Gastroesophageal sphincter (tissue), 3 donors: ENCODE data around the gene ARID1B.

Source experiments
- EP300 ChIP-seq: sonication (generic); formaldehyde crosslinking; IDR thresholded peaks from one replicate; pipeline ENCODE4 v1.6.1; 2017; ENCODE audit warnings: antibody characterized with exemption, mild to moderate bottlenecking
- POLR2A ChIP-seq, 2 donors: fragments of 450-650 bp; IDR thresholded peaks; one replicate each; pipeline ENCODE4 v1.6.1; 2017; ENCODE audit warnings: antibody characterized with exemption in 2 of 2, mild to moderate bottlenecking in 2 of 2, moderate library complexity in 1 of 2
- POLR2AphosphoS5 ChIP-seq: sonication (generic); formaldehyde crosslinking; IDR thresholded peaks from one replicate; pipeline ENCODE4 v1.6.1; 2017; ENCODE audit warnings: antibody characterized with exemption
- TF ChIP-seq, protein P1 (sequence below), 4 experiments: fragments of 200-600 bp in 2 of 4; fragments of 450-650 bp in 2 of 4; sonication (generic) in 1 of 4; IDR thresholded peaks; one replicate each; pipeline ENCODE4 v1.5.1; 2017 to 2019; ENCODE audit warnings: antibody characterized with exemption in 4 of 4, mild to moderate bottlenecking in 2 of 4, moderate library complexity in 2 of 4

DNA sequence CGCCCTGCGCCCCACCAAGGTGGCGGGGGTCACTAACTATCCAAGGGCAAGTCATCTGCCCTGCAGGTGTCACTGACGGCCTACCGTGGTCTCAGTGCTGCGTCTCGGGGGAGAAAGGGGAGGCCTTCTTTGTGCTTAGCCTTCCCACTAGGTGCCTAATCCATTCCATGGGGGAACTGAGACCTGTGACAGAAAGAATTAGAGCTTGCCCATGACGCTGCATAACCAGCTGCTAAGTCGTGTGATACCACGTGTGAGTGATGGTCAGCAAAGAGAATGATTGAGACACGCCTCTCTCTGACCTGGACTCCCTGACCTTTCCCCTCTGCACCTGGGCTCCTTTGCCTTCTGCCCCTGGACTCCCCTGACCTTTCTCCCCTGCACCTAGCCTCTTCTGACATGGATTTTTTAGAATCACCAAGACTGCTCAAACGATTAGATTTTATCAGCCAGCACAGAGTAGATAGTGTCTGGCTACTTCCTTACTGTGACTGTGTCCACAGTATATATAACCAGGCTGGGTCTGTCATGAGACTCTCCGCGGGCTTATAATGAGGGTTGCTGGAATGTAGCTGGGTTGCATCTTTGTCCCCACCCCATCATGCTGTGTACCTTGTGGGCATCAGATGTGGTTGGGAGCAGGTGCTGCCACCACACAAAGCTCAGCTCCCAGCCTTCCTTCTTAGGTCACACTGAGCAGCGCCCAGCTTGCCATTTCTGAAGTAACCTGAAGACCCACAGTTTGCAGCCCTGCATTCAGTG, 405.5 kb downstream of the ARID1B start:
- TF ChIP-seq, protein P1, sequence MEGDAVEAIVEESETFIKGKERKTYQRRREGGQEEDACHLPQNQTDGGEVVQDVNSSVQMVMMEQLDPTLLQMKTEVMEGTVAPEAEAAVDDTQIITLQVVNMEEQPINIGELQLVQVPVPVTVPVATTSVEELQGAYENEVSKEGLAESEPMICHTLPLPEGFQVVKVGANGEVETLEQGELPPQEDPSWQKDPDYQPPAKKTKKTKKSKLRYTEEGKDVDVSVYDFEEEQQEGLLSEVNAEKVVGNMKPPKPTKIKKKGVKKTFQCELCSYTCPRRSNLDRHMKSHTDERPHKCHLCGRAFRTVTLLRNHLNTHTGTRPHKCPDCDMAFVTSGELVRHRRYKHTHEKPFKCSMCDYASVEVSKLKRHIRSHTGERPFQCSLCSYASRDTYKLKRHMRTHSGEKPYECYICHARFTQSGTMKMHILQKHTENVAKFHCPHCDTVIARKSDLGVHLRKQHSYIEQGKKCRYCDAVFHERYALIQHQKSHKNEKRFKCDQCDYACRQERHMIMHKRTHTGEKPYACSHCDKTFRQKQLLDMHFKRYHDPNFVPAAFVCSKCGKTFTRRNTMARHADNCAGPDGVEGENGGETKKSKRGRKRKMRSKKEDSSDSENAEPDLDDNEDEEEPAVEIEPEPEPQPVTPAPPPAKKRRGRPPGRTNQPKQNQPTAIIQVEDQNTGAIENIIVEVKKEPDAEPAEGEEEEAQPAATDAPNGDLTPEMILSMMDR (IDR thresholded peaks at IDR 0.05) = no peak
- TF ChIP-seq EP300 (no peak), POLR2A (IDR thresholded peaks at IDR 0.05) (no peak), POLR2AphosphoS5 (no peak)
